ENCODE measurements around the gene LACC1.

LACC1 gene

DNA sequence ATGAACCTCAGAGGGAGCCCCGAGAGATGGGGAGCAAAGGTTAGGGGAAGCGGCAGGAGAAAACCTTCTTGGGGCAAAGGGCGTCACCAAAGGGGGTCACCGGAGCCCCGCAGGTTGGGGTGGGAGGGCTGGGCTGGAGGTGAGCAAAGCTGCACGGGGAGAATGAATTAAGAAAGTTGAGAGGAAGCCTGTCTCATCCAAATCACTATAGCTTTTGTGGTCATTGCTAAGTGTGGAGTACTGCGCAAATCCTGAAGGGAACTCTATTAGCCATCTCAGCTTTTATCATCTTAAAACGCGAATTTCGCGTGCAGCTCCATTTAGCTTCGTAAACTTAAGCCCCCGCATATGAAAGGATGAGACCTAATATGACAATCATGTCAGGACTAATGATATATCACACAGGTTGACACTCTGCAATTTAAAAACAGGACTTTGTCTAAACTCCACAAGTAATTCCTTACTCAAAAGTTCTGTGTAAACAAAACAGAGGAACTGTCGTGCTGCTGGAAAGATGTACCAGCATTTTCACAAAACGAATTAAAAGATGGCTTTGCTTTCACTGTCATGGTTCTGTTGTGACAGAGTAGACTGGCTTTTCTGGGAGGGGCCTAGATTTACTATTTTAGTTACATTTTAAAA lies 631 bp downstream of the LACC1 start:
- Histone ChIP-seq H3K9ac (no peak overlapping the region), H3K27ac (peak overlapping the region; percentile 98), H3K4me2 (ENCODE audit: low read length) (peak overlapping the region; percentile 54), H3K36me3 (ENCODE audit: control insufficient read depth, insufficient read depth, low read length) (no peaks in the 10 kb centered on the region), H2AFZ (peak overlapping the region; percentile 97), H3K9me3 (ENCODE audit: control insufficient read depth, low read length) (no peaks in the 10 kb centered on the region), H3K4me1 (peaks cover 4% of the 10 kb centered on the region), H3K4me3 (ENCODE audit: low read depth, low read length) (peak overlapping the region; percentile 72), H3K27me3 (ENCODE audit: control insufficient read depth, insufficient read depth, low read length) (no peaks in the 10 kb centered on the region), H3K79me2 (no peaks in the 10 kb centered on the region)
- TF ChIP-seq CTCF (IDR thresholded peaks at IDR 0.05): no peak

- no peaks in the 10 kb centered on the region for H3K36me3 ChIP-seq (ENCODE audit: control insufficient read depth, insufficient read depth, low read length)
- H3K27ac ChIP-seq: no peak overlapping the region
- no peaks in the 10 kb centered on the region for H3K27me3 ChIP-seq (ENCODE audit: control insufficient read depth, insufficient read depth, low read length)
- TF ChIP-seq CTCF (IDR thresholded peaks at IDR 0.05): no peak
- no peak overlapping the region for H3K9ac ChIP-seq
- H3K4me2 ChIP-seq (ENCODE audit: low read length): no peak overlapping the region
- peaks cover 4% of the 10 kb centered on the region for H3K4me1 ChIP-seq
- H2AFZ ChIP-seq: peak overlapping the region; percentile 97
- no peak overlapping the region for H3K4me3 ChIP-seq (ENCODE audit: low read depth, low read length)
- no peaks in the 10 kb centered on the region for H3K79me2 ChIP-seq
- H3K9me3 ChIP-seq (ENCODE audit: control insufficient read depth, low read length): no peaks in the 10 kb centered on the region
These were observed 1.2 kb downstream of the LACC1 start for GRCh38 chr13:43880926-43881325.

DNA sequence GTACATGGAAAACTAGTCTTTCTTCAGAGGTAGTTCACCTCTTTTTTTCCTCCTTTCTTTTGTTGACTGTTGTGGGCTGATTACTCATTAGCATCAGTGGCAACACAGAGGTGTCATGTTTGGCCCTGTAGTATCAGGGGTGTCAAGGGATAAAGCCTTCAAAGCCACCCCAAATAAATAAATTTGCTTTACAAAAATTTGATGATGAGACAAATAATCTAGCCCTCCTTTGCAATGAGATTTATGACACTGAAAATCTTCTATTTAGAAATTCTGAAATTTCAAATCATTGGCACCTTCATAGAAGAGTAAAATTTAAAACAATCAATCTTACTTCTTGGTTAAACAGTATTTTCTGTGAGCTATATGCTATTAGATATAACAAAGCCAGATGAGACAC lies 1.9 kb downstream of the LACC1 start:
- H3K9ac ChIP-seq: no peak overlapping the region
- H2AFZ ChIP-seq: no peak overlapping the region
- no peaks in the 10 kb centered on the region for H3K27me3 ChIP-seq (ENCODE audit: control insufficient read depth, insufficient read depth, low read length)
- no peaks in the 10 kb centered on the region for H3K79me2 ChIP-seq
- H3K36me3 ChIP-seq (ENCODE audit: control insufficient read depth, insufficient read depth, low read length): no peaks in the 10 kb centered on the region
- no peak for TF ChIP-seq CTCF (IDR thresholded peaks at IDR 0.05)
- H3K4me2 ChIP-seq (ENCODE audit: low read length): no peak overlapping the region
- H3K9me3 ChIP-seq (ENCODE audit: control insufficient read depth, low read length): no peaks in the 10 kb centered on the region
- no peak overlapping the region for H3K4me3 ChIP-seq (ENCODE audit: low read depth, low read length)
- H3K27ac ChIP-seq: no peak overlapping the region
- H3K4me1 ChIP-seq: peaks cover 4% of the 10 kb centered on the region

DNA sequence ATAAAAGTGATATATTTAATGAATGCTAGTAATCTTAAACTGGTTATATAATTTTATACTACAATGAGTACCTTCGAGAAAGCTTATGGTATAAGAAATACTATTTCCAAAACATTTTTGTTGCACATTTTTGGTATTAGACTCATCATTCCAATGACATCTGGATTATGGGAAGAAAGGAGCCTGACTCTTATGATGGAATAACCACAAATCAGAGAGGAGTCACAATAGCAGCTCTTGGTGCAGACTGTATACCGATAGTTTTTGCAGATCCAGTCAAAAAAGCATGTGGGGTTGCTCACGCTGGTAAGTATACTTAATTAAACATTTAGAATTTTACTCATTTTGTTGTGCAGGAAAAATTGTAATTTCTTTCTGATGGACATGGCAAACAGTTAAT lies 3.9 kb downstream of the LACC1 start:
- Histone ChIP-seq H3K27ac (no peak overlapping the region), H3K27me3 (ENCODE audit: control insufficient read depth, insufficient read depth, low read length) (no peaks in the 10 kb centered on the region), H3K79me2 (no peaks in the 10 kb centered on the region), H3K36me3 (ENCODE audit: control insufficient read depth, insufficient read depth, low read length) (no peaks in the 10 kb centered on the region), H3K9ac (no peak overlapping the region), H3K4me3 (ENCODE audit: low read depth, low read length) (no peak overlapping the region), H2AFZ (no peak overlapping the region), H3K9me3 (ENCODE audit: control insufficient read depth, low read length) (no peaks in the 10 kb centered on the region), H3K4me1 (peaks cover under 1% of the 10 kb centered on the region), H3K4me2 (ENCODE audit: low read length) (no peak overlapping the region)
- TF ChIP-seq CTCF (IDR thresholded peaks at IDR 0.05): no peak

GRCh38 chr13:43884222-43884621 lies 4.5 kb downstream of the LACC1 start:
- Histone ChIP-seq H3K4me3 (ENCODE audit: low read depth, low read length) (no peak overlapping the region), H3K27ac (no peak overlapping the region), H3K79me2 (no peaks in the 10 kb centered on the region), H3K9ac (no peak overlapping the region), H2AFZ (no peak overlapping the region), H3K4me2 (ENCODE audit: low read length) (no peak overlapping the region), H3K27me3 (ENCODE audit: control insufficient read depth, insufficient read depth, low read length) (no peaks in the 10 kb centered on the region), H3K36me3 (ENCODE audit: control insufficient read depth, insufficient read depth, low read length) (no peaks in the 10 kb centered on the region), H3K9me3 (ENCODE audit: control insufficient read depth, low read length) (no peaks in the 10 kb centered on the region), H3K4me1 (no peaks in the 10 kb centered on the region)
- TF ChIP-seq CTCF (IDR thresholded peaks at IDR 0.05): no peak
